NCI-H1694 (cell line): ENCODE results near the gene ASIC2.

Experiments
- DNase-seq: peaks from one replicate; lab custom pipeline; 2025; lab: John Stamatoyannopoulos, UW

Gene ASIC2

DNA sequence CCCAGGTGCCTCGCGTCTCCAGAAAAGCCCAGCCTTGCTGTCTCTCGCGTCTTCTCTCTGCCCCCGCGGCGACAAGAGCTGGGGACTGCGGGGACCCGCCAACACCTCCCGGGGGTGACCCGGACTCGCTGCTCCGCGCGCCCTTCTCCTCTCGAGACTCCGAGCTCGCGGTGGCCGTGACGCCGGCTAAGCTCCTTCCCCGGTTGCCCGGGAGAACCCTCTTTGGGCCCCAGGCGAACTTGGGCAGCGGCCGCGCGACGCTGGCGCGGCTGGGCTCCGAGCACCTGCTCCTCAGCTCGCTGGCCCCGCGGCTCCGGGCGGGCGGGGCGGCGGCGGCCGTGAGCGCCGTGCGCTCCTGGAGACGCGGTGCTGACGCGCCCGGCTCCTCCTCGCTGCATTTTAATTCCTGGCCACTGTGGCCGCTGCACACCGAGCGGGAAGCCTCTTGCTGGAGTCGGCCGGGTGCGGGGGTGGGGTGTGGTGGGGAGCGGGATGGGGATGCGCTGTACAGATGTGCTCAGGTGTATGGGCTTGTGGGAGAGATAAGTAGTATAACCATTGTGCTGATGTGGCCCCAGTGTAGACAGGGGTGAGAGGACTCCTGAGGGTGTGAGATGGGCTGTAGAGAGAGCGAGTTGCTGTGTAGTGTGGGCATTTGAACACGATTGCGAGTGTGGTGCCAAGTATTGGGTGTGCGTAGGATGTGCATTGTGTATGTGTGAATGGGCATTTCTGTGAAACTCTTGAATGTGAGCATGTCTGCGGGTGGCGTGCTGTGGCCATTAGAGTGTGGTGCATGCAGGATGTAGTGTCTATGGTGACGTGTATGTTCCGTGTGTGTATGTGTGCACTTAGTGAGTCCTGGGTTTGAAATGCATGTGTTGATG lies at the start of gene ASIC2:
ASIC2 (minus strand) TSS at position 315 of the 887 bp plus-strand sequence.
- DNase-seq: no peak

DNA sequence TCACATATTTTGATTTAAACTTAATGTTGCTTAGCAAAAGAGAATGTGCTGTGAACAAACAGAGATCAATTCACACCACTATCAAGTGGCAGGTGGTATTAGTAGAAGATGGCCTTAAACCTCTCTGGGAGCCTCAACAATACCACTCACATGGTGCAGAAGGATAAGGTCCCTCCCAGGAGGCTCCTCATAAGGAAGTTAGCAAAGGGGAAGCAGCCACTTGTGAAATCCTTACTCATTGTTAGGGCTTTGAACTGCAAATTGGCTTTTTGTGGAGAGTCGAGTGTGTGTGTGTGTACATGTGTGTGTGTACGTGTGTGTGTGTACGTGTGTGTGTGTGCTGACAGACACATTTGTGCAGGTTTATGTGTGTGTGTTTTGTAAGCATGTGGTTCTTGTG lies 48.9 kb upstream of the ASIC2 start:
- no peak for DNase-seq

- no peak for DNase-seq
Observed at GRCh38 chr17:33338242-33338641, 45.1 kb upstream of the ASIC2 start.

DNA sequence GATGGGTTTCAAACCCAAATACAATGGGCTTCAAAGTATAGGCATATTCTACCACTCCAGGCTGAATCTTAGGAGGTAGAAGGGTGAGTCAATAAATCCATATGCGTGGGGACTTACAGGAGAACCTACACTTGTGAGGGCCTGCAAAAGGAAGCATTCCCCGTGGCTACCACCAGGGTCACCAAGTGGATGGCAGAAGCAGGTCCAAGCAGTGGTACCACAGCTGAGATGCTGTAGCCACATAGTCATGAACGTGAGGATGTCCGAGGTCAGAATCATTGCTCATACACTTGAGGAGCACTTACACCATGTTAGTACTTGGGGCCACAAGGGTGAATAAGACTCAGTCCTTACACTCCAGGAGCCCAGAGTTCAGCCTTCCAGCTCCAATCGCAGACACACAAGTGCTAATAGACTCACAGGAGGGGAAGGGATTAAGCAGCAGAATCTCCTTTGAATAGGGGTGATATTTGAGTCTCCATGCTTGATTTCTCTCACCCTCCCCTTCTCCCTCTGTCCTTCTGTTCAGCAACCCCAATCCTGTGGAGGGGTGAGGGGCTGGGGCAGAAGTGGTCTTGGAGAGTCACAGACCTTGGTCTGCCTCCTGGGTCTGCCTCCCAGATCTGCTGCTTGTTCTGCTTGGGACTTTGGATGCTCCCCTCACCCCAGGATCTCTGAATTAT lies 42.5 kb upstream of the ASIC2 start:
- DNase-seq: no peak

DNA sequence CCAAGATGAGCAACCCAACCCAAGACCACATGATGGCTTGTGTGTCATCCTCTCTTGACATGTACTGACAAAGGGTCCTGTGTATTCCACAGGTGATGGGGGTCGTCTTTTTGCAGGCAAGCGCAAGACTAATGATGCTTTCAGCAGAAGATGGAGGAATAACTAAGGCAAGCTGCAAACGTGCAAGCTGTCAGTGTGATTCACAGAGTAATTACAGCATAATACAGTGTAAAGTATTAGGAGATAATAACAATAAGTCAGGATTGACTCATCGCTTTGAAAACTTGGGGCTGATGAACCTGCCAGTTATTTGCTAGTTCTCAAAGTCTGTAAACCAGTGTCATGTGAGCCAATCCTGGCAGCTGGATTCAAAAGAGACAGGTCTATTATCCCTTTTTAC lies 41.6 kb upstream of the ASIC2 start:
- DNase-seq: no peak

DNA sequence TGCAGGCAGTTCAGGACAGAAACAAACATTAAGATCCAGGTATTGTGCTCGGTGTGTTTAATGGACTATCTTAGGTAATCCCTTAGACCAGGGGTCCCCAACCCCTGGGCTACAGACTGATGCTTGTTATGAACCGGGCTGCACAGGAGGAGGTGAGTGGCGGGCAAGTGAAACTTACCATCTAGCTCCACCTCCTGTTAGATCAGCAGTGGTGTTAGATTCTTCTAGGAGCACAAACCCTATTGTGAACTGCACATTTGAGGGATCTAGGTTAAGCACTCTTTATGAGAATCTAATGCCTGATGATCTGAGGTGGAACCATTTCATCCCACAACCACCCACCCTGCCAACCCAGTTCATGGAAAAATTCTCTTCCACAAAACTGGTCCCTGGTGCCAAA lies 37.8 kb upstream of the ASIC2 start:
- no peak for DNase-seq

- no peak for DNase-seq
Observed at GRCh38 chr17:33328129-33328528, 35.0 kb upstream of the ASIC2 start.

DNA sequence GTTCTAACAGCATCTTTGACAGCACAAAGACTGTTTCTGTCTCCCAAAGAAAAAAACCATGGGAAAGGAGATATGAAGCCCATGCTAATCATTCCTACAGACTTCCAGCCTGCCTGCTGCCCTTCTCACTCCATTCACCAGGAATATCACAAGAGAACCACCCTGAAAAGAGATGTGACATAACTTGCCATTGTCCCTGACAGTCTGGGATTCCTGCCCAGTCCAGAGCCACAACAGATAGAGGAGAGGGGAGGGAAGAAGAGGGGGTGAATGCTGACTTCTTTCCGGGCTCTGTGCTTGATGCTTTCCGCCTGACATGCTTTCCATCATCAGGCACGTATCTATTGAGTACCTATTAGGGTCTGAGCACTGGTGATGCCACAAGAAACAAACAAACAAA lies 31.6 kb upstream of the ASIC2 start:
- DNase-seq: no peak

DNA sequence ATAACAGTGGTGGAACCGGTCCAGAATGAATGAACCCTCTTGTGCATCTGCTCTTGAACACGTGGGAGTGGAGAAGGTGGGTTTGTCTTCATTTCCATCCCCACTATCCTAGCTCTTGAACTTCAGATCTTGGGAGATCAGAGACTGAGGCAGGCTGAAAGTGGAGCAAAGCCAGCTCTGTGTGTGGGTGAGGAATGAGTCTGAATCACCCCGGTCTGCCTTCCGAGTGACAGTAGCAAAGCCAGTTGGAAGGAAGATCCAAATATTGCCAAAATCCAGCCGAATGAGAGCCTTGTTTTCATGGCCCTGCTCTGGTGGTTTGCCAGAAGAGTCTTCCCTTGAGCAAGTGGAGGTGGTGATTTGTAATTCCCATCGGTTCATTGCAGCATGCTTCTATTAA lies 29.0 kb upstream of the ASIC2 start:
- no peak for DNase-seq

DNA sequence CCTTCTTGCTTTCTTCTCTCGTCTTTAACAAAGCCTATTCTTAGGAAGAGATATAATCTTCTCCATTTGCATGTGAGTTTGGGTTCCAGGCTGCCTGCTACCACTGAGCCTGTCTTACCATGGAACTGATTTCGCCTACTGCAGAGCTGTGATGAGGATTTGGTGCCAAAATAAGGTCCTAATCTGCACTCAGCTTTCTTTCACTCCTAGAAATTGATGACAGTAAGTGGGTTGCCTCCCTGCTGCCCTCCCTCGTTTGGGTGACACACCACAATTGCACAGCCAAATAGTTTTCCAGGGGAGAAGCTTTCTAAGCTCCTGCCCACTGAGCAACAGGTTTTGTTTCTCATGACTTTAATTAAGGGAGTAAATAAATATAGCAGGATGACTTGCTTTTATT lies 25.1 kb upstream of the ASIC2 start:
- DNase-seq: no peak

- no peak for DNase-seq
Observed at GRCh38 chr17:33316746-33317145, 23.7 kb upstream of the ASIC2 start.

DNA sequence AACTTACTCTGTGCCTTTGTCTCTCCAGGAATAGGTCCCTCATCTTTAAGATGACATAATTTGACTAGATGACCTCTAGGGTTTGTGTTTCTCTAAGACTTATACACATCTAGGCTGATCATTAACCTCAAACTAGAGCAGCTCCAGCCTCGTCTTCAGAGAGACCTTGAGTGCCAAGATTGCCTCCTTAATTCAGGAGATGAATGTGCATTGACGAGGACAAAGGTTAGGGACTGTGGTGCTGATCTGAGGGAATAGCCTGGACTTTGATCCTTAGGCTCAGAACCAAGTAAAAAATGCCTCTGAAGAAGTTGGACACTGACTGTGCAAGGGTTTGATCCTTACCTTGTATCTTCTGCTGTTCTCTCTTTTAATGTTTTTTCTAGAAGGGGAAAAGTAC lies 17.2 kb upstream of the ASIC2 start:
- no peak for DNase-seq

DNA sequence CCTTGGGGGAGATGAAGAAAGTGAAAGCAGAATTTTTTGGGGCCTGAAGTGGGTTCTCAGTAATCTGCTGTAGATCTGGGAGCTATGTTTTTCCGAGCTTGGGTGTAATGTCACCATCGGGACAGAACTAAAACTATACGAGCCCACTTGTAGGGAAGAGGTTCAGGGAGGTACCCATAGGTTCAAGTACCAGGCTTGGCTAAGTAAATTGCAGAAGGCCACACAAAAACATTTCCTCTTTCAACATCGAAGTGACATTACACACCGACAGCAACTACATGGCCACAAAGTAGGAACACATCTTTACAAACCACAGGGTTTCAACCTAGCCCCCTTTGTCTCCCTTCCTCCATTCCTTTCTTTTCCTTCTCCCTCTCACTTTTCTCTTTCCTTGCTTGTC lies 10.2 kb upstream of the ASIC2 start:
- no peak for DNase-seq

- DNase-seq: no peak
Observed at GRCh38 chr17:33302394-33302793, 9.3 kb upstream of the ASIC2 start.

GRCh38 chr17:33300241-33300640 lies 7.1 kb upstream of the ASIC2 start:
- DNase-seq: no peak

DNA sequence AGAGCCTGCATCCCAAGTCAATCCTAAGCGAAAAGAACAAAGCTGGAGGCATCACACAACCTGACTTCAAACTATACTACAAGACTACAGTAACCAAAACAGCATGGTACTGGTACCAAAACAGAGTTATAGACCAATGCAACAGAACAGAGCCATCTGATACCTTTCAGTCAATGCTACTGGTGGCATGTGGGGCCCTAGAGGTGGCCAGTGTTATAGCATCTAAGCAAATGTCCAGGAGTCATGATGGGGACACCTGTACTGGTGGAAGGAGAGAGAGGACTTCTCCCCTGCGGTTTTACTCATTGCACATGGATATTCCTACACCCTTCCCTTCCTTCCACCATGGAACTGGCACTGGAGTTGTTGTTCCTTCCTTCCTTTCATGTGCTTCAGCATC lies 6.0 kb upstream of the ASIC2 start:
- no peak for DNase-seq

GRCh38 chr17:33297643-33298042 lies 4.5 kb upstream of the ASIC2 start:
- no peak for DNase-seq

- no peak for DNase-seq
Observed at GRCh38 chr17:33294994-33295393, 1.9 kb upstream of the ASIC2 start.

DNA sequence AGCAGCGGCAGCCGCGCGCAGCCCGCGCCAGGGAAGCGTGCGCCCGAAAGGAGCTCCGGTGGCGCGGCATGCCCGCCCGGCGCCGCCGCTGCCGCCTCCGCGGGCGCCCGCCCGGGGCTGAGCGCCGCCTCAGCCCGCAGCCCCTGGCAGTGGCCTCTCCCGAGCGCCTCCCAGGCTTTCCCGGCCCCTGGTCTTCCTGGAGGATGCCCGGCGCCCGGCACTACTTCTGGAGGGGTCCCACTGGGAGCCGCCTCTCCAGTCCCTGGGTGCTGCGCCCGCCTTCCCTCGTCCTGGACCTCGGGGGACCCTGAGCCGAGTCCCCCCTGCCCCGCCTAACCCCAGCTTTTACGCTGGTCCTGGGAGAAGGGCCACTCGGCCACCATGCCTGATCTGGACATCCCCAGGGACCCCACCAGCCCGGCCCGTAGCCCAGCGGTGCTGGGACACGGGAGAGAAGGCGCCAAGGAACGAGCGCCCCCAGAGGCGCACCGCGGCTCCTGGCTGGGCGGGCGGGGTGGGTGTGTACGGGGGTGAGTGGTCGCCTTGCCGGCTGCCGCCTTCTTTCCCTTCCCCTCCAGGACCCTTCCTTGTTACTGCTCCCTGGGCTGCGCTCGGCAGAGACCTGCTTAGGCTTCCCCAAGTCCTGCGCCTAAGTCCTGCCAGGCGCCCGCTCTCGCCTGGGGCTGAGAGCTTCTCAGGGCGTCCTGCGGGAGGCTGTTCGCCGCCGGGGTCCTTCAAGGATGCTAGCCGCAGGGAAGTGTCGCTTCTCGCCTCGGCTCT lies 704 bp downstream of the ASIC2 start:
- no peak for DNase-seq

DNA sequence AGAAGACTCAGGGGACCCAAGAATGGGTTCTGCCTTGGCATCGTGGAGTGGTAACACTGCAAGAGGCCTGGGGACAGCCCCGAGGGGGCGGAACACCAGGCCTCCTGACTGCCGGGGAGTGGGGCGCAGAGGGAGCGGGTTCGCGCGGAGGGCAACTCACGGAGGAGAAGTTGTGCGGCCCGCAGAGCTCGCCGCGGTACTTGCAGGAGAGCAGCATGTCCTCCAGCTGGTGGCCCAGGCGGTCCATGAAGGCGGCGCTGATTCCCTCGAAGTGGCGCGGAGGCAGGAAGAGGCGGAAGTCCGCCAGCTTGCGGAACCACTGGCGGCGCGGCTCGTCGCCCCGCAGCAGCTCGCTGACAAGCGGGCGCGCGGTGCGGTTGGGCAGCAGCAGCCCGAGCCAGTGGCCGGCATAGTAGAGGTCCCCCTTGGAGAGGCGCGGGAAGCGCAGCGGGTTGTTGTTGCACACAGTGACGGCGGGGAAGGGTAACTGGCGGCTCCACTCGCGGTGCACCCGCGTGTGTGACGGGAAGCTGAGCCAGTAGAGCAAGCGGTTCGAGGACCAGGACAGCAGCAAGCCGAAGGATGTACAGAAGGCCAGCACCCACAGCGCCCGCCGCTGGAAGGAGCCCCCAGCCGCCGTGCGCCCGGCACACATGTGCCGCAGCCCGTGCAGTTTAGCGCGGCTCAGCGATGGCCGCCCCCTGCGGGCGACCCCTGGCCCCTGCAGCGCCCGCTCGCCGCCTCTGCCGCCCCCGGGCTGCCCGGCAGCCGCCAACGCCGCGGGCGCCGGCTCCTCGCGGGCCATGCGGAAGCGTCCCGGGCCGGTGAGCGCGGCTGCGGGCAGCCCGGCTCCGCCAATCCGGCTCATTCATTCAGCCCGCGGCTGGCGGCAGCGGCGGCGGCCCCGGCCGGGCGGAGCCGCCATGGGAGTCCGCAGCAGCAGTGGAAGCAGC lies 1.6 kb downstream of the ASIC2 start:
- no peak for DNase-seq

GRCh38 chr17:33290253-33290652 lies 2.8 kb downstream of the ASIC2 start:
- no peak for DNase-seq

DNA sequence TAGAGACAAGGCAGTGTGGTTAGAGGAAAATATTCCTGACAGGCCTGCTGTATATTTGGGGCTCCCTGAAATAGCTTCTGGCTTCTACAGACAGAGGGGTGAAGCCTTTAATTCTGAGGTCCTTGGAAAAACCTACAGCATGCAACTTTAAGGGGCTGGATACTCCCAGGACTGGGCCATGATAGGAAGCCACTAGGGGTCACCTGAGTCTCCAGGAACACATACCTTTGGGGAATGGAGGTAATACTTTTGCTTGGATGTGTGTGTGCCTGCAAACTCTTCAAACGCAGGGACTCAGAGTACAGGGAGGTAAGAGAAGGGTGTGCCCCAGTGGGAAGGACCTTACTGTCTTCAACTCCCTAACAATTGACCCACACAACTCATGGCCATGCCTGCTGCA lies 4.1 kb downstream of the ASIC2 start:
- no peak for DNase-seq
